ENCODE results near the gene PML. TPM values are rescaled to one million over a fixed set of nuclear protein-coding genes. Genes with fewer than 3 reads are reported as not detected.
"Not testable (repeated sequence)": the region's sequence is repeated elsewhere in the genome, so short reads cannot be mapped to it uniquely, and the experiment has no call there.

Gene PML
- total RNA-seq, 2 donors from 2014 or later, result 27.3 to 36.1 TPM

GRCh38 chr15:74064822-74065221 is 70.3 kb downstream of the PML start:
- DNase-seq (ENCODE audit: low spot score), result peak; percentile 7
- not testable (repeated sequence) for H3K4me3 ChIP-seq, H3K36me3 ChIP-seq, H3K4me1 ChIP-seq, H3K27me3 ChIP-seq, H3K27ac ChIP-seq, H3K9me3 ChIP-seq

GRCh38 chr15:74065684-74066411 is 71.3 kb downstream of the PML start:
- H3K9me3 ChIP-seq, H3K27ac ChIP-seq, H3K4me3 ChIP-seq, H3K36me3 ChIP-seq, H3K4me1 ChIP-seq, H3K27me3 ChIP-seq: not testable (repeated sequence)
- DNase-seq (ENCODE audit: low spot score), result peak; percentile 60
- peak; percentile 16 to 65 for TF ChIP-seq CTCF (IDR thresholded peaks at IDR 0.05)

GRCh38 chr15:74071645-74072044 is 77.1 kb downstream of the PML start:
- not testable (repeated sequence) for H3K9me3 ChIP-seq; H3K27ac ChIP-seq; H3K36me3 ChIP-seq; H3K27me3 ChIP-seq; H3K4me3 ChIP-seq; DNase-seq (ENCODE audit: low spot score); H3K4me1 ChIP-seq

GRCh38 chr15:74072132-74072531 is 77.6 kb downstream of the PML start:
- DNase-seq (ENCODE audit: low spot score); H3K4me3 ChIP-seq; H3K4me1 ChIP-seq; H3K27ac ChIP-seq; H3K27me3 ChIP-seq; H3K9me3 ChIP-seq; H3K36me3 ChIP-seq: not testable (repeated sequence)

GRCh38 chr15:74072614-74073337 is 78.3 kb downstream of the PML start:
- not testable (repeated sequence) for H3K4me3 ChIP-seq, H3K36me3 ChIP-seq, H3K4me1 ChIP-seq, H3K27ac ChIP-seq, H3K9me3 ChIP-seq, H3K27me3 ChIP-seq
- DNase-seq (ENCODE audit: low spot score), result peak; percentile 58
- TF ChIP-seq CTCF (IDR thresholded peaks at IDR 0.05), result peak in 1 of 2 donors; percentile 36

GRCh38 chr15:74075781-74076180 is 81.3 kb downstream of the PML start:
- not testable (repeated sequence) for H3K4me3 ChIP-seq, H3K4me1 ChIP-seq, H3K27ac ChIP-seq, H3K36me3 ChIP-seq, H3K9me3 ChIP-seq, H3K27me3 ChIP-seq
- DNase-seq (ENCODE audit: low spot score), result peak; percentile 50

GRCh38 chr15:74082450-74082849 is 87.9 kb downstream of the PML start, which contains the start of gene GOLGA6A:
GOLGA6A (minus strand) TSS chr15:74082550; CDS start chr15:74082509, 41 bp downstream.
- not testable (repeated sequence) for DNase-seq (ENCODE audit: low spot score); H3K4me1 ChIP-seq; H3K27ac ChIP-seq; H3K36me3 ChIP-seq; H3K27me3 ChIP-seq; H3K9me3 ChIP-seq; H3K4me3 ChIP-seq

GRCh38 chr15:74094567-74094966 is 100.1 kb downstream of the PML start:
- H3K27me3 ChIP-seq; H3K4me1 ChIP-seq; H3K4me3 ChIP-seq; DNase-seq (ENCODE audit: low spot score); H3K36me3 ChIP-seq; H3K9me3 ChIP-seq; H3K27ac ChIP-seq: not testable (repeated sequence)

GRCh38 chr15:74095610-74096009 is 101.1 kb downstream of the PML start:
- H3K27me3 ChIP-seq; DNase-seq (ENCODE audit: low spot score); H3K4me3 ChIP-seq; H3K9me3 ChIP-seq; H3K27ac ChIP-seq; H3K36me3 ChIP-seq; H3K4me1 ChIP-seq: not testable (repeated sequence)

GRCh38 chr15:74096753-74097474 is 102.4 kb downstream of the PML start:
- not testable (repeated sequence) for H3K4me1 ChIP-seq; H3K27me3 ChIP-seq; DNase-seq (ENCODE audit: low spot score); H3K9me3 ChIP-seq; H3K4me3 ChIP-seq; H3K27ac ChIP-seq; H3K36me3 ChIP-seq
